Liver (tissue), 2 donors: ENCODE data around the gene CACNA1C.

Experiments
- TF ChIP-seq, protein P1 (sequence below): fragments of 150-350 bp; IDR thresholded peaks from 2 replicates; pipeline ENCODE4 v1.5.1; 2017; ENCODE audit warnings: improper control_type of control experiment, low read depth, low read length; ENCODE audit not compliant: missing input control
- TF ChIP-seq, protein P2 (sequence below): IDR thresholded peaks from 2 replicates; pipeline ENCODE4 v1.6.1; 2016; ENCODE audit warnings: antibody characterized with exemption
- donor health status: healthy.

DNA sequence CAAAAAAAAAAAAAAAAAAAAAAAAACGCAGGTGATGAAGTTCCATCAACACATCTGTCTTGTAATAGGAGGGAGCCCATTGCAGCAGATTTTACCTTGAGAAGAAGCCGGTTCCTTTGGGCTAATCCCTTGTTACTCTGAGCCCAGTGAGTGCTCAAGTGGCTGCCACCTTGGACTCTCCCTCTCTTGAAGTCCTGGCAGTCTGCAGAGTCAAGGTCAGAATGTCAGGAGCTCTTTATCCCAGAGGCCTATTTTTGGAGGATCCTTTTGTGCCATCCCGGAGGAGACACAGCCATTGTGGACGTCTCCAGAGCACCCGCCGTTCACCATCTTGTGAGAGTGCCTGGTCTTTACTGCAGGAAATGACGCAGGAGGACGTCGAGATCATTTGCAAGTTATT lies 397.8 kb downstream of the CACNA1C start:
- TF ChIP-seq, protein P1, sequence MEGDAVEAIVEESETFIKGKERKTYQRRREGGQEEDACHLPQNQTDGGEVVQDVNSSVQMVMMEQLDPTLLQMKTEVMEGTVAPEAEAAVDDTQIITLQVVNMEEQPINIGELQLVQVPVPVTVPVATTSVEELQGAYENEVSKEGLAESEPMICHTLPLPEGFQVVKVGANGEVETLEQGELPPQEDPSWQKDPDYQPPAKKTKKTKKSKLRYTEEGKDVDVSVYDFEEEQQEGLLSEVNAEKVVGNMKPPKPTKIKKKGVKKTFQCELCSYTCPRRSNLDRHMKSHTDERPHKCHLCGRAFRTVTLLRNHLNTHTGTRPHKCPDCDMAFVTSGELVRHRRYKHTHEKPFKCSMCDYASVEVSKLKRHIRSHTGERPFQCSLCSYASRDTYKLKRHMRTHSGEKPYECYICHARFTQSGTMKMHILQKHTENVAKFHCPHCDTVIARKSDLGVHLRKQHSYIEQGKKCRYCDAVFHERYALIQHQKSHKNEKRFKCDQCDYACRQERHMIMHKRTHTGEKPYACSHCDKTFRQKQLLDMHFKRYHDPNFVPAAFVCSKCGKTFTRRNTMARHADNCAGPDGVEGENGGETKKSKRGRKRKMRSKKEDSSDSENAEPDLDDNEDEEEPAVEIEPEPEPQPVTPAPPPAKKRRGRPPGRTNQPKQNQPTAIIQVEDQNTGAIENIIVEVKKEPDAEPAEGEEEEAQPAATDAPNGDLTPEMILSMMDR, result no peak
- TF ChIP-seq, protein P2, sequence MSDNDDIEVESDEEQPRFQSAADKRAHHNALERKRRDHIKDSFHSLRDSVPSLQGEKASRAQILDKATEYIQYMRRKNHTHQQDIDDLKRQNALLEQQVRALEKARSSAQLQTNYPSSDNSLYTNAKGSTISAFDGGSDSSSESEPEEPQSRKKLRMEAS, result no peak
